Kidney tubule cell (primary cell): Measurements from ENCODE around the gene ADAM12.
"Not testable (repeated sequence)": the region's sequence is repeated elsewhere in the genome, so short reads cannot be mapped to it uniquely, and the experiment has no call there.

Experiments used
- DNase-seq: peaks from one replicate; pipeline ENCODE4 v3.0.0-alpha.2; 2018; ENCODE audit warnings: low spot score

The ADAM12 gene

DNA sequence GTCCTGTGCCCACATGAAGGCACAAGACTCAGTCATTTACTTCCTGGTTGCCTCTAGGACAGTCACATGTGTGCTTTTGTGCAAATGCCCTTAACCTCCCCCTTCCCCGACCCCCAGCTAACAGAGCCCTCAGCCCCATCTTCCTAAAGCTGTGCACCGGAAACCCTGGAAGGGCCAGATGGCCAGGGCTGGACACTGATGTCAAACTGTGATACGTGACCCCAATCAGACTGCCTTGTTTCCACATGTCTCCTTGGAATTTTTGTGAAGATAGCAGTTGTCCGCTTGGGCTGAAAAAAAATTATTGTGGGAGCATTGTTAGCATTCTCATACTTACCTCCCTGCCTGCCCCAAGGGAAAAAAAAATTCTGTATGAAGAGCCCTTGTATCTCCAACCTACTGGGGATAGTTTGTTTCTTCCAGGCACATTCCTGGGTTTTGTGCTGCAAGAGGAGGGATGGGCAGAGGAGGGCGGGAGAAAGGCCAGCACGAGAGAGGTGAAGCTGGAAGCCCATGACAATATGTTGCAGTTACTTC, 17.0 kb upstream of the ADAM12 start:
- no peak for DNase-seq

DNA sequence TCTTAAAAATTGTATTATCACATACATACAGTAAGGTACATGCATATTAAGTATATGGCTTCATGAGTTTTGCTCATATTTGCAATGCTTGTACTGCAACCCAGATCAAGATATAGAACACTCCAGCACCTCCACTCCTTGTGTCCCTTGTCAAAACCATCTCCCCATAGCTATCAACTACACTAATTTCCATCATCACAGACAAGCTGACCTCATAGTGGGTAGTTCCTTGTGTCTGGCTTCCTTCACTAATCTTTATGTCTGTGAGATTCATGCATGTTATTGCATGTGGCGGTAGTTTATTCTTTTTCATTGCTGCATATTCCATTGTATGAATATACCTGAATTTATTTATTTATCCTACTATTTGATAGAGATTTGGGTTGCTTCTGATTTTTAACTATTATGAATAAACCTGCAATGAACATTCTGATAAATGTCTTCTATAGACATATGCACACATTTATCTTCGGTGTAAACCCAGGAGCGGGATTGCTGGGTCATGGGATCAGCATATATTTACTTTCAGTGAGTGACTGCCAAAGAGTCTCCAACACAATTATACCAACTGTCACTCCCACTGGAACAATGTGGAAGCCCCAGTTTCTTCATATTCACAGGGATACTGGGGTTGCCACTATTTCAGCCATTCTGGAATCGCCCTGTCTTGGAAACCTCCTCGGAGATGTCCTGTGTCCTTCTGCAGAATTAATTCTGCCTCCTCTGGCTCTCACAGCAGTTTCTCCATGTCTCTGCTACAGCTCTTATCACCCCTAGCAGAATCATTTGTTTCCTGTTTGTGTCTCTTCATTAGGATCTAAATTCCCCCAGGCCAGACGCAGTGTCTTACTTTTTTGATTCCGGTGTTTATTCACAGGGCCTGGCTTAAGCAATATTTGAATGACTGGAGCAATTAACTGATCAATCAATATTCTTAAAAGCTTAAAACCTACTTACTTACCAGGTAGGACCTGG, 14.7 kb upstream of the ADAM12 start:
- no peak for DNase-seq

DNA sequence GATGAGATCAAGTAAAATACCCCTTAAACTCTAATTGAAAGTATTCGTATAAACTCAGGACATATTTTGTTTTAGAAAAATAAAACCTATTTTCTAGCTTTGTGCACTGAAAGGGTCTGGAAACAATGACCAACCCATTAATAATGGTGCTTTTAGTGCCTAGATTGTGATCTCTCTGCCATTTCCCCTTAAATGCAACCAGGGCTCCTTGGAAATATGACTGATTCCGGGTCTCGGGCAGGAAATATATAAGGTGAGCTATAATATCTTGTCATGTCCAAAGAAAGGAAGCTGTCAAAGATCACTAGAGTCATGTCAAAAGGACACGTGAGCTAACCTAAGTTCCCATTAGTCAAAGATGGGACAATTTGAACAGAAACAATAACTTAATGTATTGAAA, 12.4 kb upstream of the ADAM12 start:
- DNase-seq: no peak

DNA sequence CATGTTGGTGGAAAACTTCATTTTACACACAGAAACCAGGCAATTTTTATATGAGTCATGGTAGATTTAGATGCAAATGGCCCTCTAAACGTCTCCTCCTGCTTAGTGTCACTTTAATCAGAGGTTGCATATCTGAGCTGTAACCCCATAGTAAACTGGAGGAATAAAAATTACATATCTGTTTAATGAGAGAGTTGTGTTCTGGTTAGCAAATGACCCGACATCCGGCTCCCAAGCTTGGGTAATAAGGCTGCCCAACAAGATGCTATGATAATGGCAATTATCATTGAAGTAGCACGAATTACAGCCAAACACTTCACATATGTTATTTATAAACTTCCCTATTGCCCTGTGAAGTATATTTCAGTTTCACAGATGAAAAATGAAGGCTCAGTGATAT, 10.6 kb upstream of the ADAM12 start:
- DNase-seq: no peak

DNA sequence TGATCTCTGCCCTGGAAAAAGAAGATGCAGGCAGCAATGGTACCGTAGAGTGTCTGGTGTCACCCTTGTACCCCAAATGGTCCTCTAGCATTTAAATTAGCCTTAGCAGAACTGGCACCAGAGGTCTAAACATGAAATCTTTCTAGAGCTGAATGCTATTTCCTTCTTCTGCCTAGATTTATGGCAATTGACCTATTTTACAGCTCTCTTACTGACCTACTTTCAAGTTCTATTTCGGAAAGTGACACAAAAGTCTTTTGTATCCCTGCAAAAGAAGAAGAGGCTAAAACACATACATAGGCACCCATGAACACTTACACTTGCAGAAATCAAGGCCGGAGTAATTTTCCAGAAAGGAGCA, 10.1 kb upstream of the ADAM12 start:
- DNase-seq: no peak

DNA sequence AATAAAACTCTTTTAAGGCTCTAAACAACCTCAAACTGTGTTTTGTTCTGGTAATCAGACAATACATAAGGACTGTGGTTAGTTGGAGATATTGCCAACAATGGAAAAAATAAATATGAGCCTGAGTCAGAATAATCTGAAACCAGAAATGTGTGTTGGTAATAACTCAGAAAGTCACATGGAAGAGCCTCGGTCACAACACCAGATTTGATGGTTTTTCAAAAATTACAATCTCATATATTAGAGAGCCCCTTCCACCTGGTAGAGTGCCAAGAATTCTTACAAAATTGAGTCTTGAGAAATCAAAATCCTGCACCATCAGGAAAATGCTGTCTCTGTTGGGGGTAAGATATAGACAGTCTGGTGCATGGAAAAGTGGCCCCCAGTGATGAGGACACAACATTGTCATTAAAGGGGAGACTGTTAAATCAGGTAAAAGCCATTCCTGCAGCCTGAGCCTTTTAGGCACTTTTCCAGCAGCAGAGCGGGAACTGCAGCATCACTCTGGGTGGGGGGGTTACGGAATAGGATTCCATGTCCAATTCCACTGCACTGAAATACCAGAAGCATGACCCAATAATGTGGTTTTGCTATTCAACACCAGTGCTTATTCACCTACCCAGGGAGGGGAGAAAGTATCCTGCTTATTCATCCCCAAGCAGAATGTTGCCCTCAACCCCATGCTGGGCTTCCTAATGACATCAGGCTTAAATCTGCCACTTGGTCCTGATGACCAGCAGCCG, 9.5 kb upstream of the ADAM12 start:
- peak; percentile 98 for DNase-seq

DNA sequence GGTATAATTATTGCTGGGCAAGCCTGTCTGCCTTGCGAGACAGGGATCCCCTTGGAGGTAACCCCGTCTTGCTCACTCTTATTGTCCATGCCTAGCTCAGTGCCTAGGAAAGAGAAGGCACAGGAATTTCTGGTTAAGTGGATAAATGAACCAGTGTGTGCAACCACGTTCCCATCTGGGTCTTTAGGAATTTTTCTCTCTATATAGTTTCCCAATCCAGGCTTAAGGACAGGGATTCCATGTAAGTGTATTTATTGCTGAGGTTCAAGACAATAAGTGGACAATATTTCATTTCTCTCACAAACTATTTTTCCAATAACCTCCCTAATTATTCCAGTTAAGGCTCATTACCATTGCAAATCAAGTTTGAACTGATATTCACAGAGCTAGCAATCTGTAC, 8.9 kb upstream of the ADAM12 start:
- DNase-seq: no peak

DNA sequence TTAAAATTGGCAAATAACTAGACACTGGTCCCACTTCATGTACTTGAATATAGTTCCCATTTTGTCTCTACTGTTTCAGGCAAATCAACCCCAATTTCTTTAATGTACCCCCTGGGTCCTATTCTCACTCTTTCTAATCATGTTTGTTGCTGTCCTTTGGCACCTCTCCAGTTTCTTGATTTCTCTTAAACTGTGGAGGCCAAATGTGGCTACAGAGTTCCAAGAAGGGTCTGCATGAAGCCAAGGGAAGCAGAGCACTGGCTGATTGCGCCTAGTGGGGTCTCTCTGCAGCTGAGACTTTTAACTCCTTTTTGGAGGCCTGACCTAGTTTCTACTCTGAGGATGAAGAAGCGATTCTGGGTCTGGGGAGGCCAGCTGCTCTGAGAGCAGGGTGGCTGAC, 6.7 kb upstream of the ADAM12 start:
- DNase-seq: no peak

DNA sequence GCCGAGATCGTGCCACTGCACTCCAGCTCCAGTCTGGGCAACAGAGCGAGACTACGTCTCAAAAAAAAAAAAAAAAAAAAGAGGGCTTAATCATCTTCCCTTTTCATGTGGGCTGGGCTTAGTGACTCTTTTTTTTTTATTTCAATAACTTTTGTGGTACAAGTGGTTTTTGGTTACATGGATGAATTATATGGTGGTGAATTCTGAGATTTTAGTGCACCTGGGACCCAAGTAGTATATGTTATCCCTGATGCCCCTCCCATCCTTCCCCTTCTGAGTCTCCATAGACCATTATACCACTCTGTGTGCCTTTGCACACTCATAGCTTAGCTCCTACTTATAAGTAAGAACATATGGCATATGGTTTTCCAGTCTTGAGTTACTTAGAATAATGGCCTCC, 4.8 kb upstream of the ADAM12 start:
- DNase-seq: no peak

DNA sequence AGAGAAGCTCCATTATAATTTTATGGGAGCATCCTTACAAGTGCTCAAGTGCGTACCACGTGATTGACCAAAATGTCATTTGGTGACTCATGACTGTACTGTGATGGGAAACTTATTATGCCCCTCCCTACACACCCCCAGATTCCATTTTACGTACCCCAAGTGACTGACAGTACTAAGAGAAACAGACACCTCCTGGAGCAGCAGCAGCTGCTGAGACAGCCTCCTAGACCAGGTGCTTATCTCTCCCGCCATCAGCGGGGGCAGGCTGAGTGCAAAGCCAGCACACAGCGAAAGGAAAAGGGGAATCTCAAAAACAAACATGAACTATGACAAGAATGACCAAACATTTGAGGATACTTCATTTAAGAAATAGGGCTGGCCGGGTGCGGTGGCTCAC, 4.2 kb upstream of the ADAM12 start:
- DNase-seq: no peak

DNA sequence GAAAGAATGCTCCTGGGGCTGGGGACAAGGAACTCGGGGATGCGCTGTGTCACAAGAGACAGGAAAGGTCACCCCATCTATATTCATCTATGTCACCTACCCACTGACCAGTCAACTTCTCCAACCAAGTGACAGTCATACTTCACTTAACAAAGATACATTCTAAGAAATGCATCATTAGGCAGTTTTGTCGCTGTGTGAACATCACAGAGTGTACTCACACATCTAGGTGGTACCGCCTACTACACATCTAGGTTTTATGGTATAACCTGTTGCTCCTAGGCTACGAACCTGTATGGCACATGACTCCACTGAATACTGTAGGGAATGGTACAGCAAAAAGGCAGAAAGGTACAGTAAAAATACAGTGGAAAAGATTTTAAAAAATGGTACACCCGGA, 3.8 kb upstream of the ADAM12 start:
- no peak for DNase-seq

DNA sequence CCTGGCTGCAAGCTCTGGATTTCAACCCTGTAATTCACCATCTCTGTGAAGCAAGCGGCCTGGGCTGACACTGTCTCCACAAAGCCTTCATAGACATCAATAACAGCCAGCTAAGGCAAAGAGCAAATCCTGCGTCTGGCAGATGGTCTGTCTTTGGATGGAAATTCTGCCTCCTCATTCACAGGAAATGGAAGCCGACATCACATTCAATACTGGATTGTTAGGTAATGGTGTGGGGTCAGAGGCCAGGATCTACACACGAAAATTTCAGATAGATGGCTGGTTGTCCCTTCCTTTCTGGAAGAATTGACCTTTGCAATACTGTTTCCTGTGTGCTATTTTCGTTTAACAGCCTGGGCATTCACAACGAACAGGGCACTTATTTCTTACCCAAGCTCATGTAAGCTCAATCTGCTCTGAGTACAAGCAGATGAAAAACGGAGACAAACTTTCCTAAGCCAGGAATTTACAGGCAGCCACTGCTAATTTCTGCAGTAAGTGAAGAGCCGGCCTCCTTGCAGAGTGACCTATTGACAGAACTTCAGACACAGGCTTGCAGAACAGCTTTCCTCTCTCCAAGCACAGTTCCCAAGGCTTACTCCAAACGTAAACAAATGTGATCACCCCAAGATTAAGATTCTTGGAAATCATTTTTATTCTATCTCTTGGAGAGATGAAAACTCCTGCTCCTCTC, 3.1 kb upstream of the ADAM12 start:
- DNase-seq: no peak

DNA sequence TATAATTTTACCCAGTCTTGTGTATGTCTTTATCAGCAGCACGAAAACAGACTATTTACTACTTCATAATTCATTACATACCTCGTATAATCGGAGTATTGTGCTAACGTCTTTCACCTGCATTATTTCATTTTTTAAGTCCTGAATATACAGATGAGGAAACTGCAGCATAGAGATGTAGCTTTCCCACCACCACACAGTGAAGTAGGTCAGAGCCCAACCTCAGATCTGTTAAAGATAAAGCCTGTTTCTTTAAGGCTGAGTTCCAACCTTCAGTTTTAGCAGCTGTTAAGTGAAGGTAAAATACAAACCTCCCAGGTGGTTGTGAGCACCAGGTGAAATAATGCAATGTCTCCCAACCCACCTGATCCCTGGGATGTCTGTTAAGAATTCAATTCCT, 2.0 kb upstream of the ADAM12 start:
- no peak for DNase-seq

DNA sequence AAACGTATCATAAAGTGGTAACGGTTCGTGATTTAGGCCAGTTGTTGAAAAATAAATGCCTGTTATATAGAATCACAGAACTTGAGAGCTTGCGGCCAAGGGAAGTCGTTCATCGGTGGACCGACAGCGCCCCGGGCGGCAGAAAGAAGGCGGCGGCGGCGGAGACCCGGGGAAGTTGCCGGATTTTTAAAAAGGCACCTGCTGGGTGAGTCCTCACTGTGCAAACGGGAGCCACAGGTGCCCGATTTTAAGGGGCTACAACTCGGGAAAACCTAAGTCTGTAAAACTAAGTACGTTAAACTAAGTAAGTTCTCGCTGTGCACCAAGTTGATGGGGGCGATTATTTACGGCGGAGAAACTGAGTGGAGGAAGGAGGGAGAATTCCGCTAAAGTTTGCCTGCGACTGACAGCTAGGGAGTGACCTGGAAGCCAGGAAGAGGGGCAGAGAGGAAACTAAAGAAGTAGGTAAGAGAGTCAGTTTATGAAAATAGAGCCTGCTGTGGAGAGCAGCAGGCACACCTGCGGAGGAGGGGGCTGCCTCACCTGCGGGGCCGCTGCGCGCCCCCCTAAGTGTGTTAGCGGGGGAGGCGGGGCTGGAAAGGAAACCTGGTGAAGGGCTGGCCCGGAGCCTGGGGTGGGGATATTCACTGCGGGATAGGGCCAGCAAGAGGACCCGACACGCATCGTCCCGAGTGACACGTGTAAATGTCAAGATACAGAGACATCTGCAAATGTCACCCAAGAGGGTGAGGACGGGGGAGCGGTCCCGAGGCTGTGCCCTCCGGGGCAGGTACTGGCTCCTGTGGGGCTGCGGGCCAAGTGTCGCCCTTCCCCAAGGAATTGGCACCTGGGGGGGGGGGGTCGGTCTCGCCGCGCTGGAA, 996 bp downstream of the ADAM12 start:
- peak; percentile 84 for DNase-seq

DNA sequence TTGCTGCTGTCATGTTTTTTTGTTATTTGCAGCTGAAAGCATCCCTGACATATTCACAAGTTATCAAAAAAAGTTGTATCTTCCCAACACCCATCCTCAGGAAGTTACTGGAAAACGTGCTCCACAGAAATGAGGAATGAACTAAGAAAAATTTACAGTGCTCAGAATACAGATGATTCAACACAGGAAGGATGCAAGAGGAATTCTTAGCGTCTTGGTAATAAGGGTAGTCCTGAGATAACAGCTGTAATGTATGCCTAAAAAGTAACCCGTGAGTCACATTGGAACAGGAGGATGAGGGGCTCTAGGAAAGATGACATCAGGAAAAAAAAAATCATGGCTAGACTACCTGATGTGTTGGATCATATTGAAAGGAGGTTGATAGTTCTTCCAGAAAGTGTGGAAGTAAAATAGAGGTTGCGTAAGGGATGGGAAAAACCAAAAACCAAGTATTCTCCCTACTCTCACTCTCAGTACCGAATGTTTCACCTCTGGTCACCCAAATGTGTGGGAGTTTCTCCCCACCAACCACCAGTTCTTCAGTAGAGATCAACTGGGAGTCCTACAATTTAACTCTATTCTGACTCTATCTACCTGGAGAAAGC, 3.9 kb downstream of the ADAM12 start:
- DNase-seq: peak; percentile 94

DNA sequence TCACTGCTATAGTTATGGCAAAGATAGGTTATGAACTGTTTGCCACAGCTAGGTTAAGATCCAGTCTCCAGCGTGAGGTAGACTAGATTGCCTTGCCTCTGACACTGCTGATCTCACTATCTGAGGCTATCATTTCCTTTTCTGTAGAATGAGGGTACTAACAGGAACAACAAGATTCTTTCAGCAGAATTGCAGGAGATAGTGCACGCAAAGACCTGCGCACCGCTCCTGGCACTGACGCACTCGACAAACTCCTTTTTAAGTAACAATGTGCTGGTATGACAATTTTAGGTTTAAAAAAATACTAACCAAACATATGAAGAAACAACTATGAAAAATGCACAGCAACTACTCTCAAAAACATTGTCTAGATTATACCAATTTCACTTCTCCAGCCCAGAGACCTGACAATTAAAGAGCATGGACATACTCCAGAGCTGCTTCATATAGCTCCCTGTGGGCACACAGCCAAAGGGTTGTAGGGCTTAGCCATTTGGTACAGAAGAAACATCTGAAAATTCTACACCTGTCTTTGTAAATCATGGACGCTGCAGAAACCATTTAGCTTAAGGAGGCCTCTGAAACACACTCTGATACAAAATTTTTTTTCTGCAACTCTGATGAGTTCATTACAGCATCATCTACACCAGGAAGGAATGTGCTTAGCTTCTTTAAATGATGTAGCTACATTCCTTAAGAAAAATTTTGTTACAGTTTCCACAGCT, 7.8 kb downstream of the ADAM12 start:
- DNase-seq: no peak

DNA sequence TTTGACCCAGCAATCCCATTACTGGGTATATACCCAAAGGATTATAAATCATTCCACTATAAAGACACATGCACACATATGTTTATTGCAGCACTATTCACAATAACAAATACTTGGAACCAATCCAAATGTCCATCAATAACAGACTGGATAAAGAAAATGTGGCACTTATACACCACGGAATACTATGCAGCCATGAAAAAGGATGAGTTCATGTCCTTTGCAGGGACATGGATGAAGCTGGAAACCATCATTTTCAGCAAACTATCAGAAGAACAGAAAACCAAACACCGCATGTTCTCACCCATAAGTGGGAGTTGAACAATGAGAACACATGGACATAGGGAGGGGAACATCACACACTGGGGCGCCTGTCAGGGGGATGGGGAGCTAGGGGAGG, 9.1 kb downstream of the ADAM12 start:
- DNase-seq: not testable (repeated sequence)

DNA sequence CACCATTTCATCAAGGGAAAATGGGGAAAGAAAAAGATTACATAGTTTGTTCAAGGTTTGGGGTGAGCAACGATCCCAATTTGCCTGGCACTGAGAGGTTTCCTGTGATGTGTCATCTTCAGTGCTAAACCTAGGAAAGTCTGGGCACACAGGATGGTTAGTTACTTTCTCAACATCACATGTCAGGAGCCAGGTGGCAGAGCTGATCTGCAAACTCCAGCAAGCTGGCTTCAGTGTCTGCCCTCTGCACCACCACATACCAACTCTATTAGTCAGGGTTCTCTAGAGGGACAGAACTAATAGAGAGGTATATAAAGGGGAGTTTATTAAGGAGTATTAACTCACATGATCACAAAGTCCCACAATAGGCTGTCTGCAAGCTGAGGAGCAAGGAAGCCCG, 11.3 kb downstream of the ADAM12 start:
- peak; percentile 93 for DNase-seq

DNA sequence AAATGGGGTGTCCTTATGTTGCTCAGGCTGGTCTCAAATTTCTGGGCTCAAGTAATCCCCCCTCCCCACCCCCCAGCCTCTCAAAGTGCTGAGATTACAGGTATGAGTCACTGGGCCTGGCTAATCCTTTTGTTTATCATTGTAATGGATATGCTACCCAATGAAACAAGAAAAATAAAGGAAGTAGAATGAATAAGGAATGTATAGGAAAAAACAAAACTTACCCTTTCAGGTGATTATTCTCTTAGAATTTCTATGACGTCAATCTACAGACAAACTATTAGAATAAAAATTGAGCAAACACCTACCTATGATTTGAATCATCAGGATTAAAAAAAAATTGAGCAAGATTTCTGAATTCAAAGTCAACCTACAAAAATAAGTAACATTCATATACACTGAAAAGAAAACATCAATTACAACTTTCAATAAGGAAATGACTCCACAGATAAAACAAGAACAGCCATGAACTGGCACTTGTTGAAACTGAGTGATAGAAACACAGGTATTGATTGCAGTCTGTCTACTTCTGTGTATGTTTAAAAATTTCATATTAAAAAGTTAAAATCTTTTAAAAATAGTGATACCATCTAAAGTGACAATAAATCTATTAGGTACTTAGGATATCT, 12.2 kb downstream of the ADAM12 start:
- DNase-seq: no peak

DNA sequence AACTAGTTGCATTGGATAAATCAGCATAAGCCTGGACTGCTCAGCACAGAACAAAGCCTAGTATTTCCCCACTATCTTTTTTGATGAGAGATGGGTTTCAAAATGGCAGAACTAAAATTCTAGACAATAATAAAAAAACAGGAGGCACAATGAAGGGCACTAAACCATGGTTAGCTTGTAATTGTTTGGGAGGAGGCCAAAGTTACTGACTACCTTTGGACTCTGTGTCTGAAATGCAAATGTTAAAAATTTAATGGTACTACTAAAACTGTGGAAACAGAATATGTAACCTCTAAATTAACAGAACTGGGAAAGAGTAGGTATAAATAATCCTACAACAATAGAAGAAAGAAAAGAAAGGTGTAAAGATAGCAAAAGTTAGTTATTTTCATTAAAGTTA, 13.0 kb downstream of the ADAM12 start:
- no peak for DNase-seq
